Ishikawa (cell line): ENCODE results near the gene IHH.

Experiments
- CEBPB ChIP-seq: IDR thresholded peaks from 2 replicates; pipeline ENCODE4 v1.6.1; 2012
- CREB1 ChIP-seq: IDR thresholded peaks from 2 replicates; pipeline ENCODE4 v1.6.1; 2012; ENCODE audit warnings: low read depth
- EGR1 ChIP-seq: IDR thresholded peaks from 2 replicates; pipeline ENCODE4 v1.6.1; 2012
- EP300 ChIP-seq: IDR thresholded peaks from 2 replicates; pipeline ENCODE4 v1.6.1; 2012; ENCODE audit warnings: borderline replicate concordance
- FOXM1 ChIP-seq: IDR thresholded peaks from 2 replicates; pipeline ENCODE4 v1.6.1; 2012; ENCODE audit warnings: low read depth, borderline replicate concordance
- MAX ChIP-seq: IDR thresholded peaks from 2 replicates; pipeline ENCODE4 v1.6.1; 2012
- NFIC ChIP-seq: IDR thresholded peaks from 2 replicates; pipeline ENCODE4 v1.6.1; 2012
- RAD21 ChIP-seq: IDR thresholded peaks from 2 replicates; pipeline ENCODE4 v1.6.1; 2012; ENCODE audit warnings: low read depth
- REST ChIP-seq: IDR thresholded peaks from 2 replicates; pipeline ENCODE4 v1.6.1; 2012; ENCODE audit warnings: low read depth, mild to moderate bottlenecking
- TAF1 ChIP-seq: IDR thresholded peaks from 2 replicates; pipeline ENCODE4 v1.6.1; 2012; ENCODE audit warnings: low read depth, mild to moderate bottlenecking
- TCF12 ChIP-seq: IDR thresholded peaks from 2 replicates; pipeline ENCODE4 v1.6.1; 2012; ENCODE audit warnings: low read depth
- TEAD4 ChIP-seq: IDR thresholded peaks from 2 replicates; pipeline ENCODE4 v1.6.1; 2012
- USF1 ChIP-seq: IDR thresholded peaks from 2 replicates; pipeline ENCODE4 v1.6.1; 2012
- YY1 ChIP-seq: IDR thresholded peaks from 2 replicates; pipeline ENCODE4 v1.6.1; 2012; ENCODE audit warnings: low read depth
- ZBTB7A ChIP-seq: IDR thresholded peaks from 2 replicates; pipeline ENCODE4 v1.6.1; 2012; ENCODE audit warnings: low read depth

The IHH gene

GRCh38 chr2:219060821-219061791 is at the start of gene IHH:
Gene IHH, minus strand, starts transcription at chr2:219060921. Its CDS starts 454 bp downstream, at chr2:219060467.
- TF ChIP-seq REST (no peak), FOXM1 (no peak), EGR1 (no peak), ZBTB7A (0 out of 2 replicates have a peak, but pooled peaks have one; percentile 26)

- TF ChIP-seq EP300, result no peak
- no peak for TF ChIP-seq FOXM1
- no peak for TF ChIP-seq TAF1
- TF ChIP-seq NFIC, result no peak
- TF ChIP-seq CREB1, result no peak
- no peak for TF ChIP-seq MAX
- TF ChIP-seq EGR1, result no peak
- no peak for TF ChIP-seq ZBTB7A
- TF ChIP-seq REST, result no peak
- no peak for TF ChIP-seq CEBPB
- no peak for TF ChIP-seq TEAD4
- no peak for TF ChIP-seq TCF12
- no peak for TF ChIP-seq YY1
- no peak for TF ChIP-seq USF1
- TF ChIP-seq RAD21, result no peak
These were observed 48.8 kb upstream of the IHH start for GRCh38 chr2:219109471-219109870.

- no peak for TF ChIP-seq REST
- no peak for TF ChIP-seq YY1
- TF ChIP-seq EGR1, result no peak
- TF ChIP-seq CREB1, result no peak
- TF ChIP-seq TCF12, result no peak
- no peak for TF ChIP-seq FOXM1
- no peak for TF ChIP-seq RAD21
- TF ChIP-seq CEBPB, result no peak
- no peak for TF ChIP-seq NFIC
- no peak for TF ChIP-seq TEAD4
- no peak for TF ChIP-seq EP300
These were observed 47.0 kb upstream of the IHH start for GRCh38 chr2:219107758-219108157.

- TF ChIP-seq REST (no peak), MAX (no peak), TEAD4 (no peak), TAF1 (no peak), NFIC (no peak), CREB1 (no peak), CEBPB (no peak), EGR1 (no peak), FOXM1 (no peak), EP300 (no peak)
These were observed 45.5 kb upstream of the IHH start for GRCh38 chr2:219106251-219106650.
